ENCODE results near the gene RINT1.

The RINT1 gene

DNA sequence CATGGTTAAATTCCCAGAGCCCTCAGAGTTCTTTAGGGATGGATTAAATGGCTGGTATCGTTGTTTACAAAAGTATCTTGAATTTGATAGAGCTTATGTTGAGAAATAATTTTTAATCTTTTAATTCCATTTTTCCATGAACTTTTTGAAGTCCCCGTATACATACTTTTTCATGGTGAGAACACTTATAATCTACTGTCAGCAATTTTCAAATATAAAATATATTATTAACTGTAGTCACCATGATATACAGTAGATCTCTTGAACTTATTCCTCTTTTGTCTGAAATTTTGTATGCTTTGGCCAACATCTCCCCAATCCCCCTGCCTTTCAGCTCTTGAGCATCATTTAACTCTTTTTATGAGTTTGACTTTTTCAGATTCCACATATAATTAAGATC is 39.9 kb downstream of the RINT1 start:
- TF ChIP-seq, protein P1, sequence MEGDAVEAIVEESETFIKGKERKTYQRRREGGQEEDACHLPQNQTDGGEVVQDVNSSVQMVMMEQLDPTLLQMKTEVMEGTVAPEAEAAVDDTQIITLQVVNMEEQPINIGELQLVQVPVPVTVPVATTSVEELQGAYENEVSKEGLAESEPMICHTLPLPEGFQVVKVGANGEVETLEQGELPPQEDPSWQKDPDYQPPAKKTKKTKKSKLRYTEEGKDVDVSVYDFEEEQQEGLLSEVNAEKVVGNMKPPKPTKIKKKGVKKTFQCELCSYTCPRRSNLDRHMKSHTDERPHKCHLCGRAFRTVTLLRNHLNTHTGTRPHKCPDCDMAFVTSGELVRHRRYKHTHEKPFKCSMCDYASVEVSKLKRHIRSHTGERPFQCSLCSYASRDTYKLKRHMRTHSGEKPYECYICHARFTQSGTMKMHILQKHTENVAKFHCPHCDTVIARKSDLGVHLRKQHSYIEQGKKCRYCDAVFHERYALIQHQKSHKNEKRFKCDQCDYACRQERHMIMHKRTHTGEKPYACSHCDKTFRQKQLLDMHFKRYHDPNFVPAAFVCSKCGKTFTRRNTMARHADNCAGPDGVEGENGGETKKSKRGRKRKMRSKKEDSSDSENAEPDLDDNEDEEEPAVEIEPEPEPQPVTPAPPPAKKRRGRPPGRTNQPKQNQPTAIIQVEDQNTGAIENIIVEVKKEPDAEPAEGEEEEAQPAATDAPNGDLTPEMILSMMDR (IDR thresholded peaks at IDR 0.05; ENCODE audit: borderline replicate concordance, control extremely low read depth, extremely low read depth, insufficient read depth, missing control alignments), result no peak
- no peak for DNase-seq (ENCODE audit: low spot score)
- in situ Hi-C loops (cut with MboI; ENCODE audit: low sequenced_read_pairs, unreplicated experiment), result no loop called here

DNA sequence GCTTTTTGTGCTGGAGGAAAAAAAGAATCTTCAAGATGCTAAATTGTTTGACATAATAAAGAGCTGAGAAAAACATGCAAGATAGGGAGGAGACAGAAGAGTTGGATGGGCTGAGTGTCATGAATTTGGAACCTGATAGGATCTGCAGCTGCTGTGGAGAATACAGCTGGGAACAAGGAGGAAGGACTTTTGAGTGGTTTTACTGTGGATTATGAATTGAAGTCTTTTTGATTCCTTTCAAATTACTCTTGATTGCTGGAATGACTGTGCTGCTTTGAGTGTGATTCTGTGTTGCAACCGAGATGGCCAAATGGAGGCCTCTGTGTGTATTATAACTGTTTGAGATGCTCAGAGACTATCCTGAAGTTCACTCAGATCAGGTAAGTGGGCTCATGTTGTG is 45.2 kb downstream of the RINT1 start:
- TF ChIP-seq, protein P1 (IDR thresholded peaks at IDR 0.05; ENCODE audit: borderline replicate concordance, control extremely low read depth, extremely low read depth, insufficient read depth, missing control alignments), result no peak
- no peak for DNase-seq (ENCODE audit: low spot score)
- in situ Hi-C loops (cut with MboI; ENCODE audit: low sequenced_read_pairs, unreplicated experiment), result no loop called here

DNA sequence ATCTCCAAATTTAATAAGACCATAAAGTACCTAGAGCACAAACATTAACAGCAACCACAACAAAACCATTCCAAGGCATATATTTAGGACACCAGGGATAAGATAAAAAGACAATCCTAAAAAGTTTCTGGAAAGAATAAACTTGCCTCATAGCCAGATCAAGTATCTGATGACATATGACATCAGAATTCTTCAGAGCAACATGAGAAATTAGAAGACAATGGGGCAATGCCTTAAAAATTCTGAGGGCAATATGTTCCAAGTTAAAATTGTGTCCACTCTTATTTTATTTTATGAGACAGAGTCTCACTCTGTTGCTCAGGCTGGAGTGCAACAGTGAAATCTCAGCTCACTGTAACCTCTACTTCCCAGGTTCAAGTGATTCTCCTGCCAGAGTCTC is 46.5 kb downstream of the RINT1 start:
- TF ChIP-seq, protein P1 (IDR thresholded peaks at IDR 0.05; ENCODE audit: borderline replicate concordance, control extremely low read depth, extremely low read depth, insufficient read depth, missing control alignments), result no peak

DNA sequence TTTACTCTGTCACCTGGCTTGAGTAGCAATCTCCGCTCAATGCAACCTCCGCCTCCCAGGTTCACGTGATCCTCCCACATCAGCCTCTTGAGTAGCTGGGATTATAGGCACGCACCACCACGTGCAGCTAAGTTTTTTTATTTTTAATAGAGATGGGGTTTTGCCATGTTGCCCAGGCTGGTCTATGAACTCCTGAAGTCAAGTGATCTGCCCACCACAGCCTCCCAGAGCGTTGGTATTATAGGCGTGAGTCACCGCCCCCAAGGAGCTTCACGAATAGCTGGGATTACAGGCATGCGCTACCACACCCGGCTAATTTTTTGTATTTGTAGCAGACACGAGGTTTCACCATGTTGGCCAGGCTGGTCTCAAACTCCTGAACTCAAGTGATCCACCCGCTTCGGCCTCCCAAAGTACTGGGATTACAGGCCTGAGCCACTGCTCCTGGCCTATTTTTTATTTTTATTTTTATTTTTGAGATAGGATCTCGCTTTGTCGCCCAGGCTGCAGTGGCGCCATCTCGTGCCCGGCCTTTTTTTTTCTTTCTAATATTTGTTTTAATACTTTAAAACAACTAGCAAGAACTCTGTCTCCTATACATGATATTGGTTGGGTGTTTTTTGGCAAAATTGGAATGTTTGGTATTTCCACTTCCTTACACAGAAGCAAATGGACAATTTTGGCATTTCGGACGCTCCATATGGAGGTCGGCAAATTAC is 48.2 kb downstream of the RINT1 start:
- in situ Hi-C loops (cut with MboI; ENCODE audit: low sequenced_read_pairs, unreplicated experiment), result no loop called here
- TF ChIP-seq, protein P1 (IDR thresholded peaks at IDR 0.05; ENCODE audit: borderline replicate concordance, control extremely low read depth, extremely low read depth, insufficient read depth, missing control alignments), result no peak
- no peak for DNase-seq (ENCODE audit: low spot score)

More for the DNA sequence above, 46.5 kb downstream of the RINT1 start:
- in situ Hi-C loops (cut with MboI; ENCODE audit: low sequenced_read_pairs, unreplicated experiment), result no loop called here
- DNase-seq (ENCODE audit: low spot score), result no peak

DNA sequence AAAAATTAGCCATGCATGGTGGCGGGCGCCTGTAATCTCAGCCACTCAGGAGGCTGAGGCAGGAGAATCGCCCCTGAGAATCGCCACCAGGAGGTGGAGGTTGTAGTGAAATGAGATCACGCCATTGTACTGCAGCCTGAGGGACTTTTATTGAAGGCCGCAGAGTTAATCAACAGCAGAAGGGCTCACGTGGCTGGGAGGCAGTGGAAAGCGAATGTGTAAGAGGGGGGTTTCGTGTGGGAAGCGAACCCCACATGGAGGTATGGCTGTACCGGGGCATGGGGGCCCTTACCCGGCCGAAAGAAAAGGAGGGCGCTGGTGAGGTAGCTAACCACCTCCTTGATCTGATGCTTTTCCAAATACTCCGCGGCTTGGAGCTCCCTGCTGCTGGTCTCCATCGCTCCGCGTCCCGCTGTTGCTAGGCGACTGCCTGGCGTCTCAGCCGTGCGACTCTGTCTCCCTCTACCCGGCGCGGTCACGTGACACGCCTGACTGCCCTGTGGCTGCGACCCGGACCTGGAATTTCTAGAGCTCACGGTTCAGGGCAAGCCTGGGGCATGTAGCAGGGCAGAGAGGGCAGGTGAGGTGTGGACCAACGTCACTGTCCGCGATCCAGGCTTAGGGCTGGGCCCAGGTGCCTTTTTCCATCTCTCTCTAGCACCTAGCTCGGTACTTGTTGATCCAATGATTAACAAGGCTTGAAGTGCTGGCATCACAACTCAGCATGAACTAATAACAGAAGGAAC is 49.2 kb downstream of the RINT1 start, which contains the start of gene EFCAB10:
EFCAB10 (minus strand) TSS at position 428 of the 746 bp plus-strand sequence; CDS start at position 398, 30 bp downstream.
- DNase-seq (ENCODE audit: low spot score), result peak; percentile 71
- in situ Hi-C loops (cut with MboI; ENCODE audit: low sequenced_read_pairs, unreplicated experiment), result no loop called here
- TF ChIP-seq, protein P1 (IDR thresholded peaks at IDR 0.05; ENCODE audit: borderline replicate concordance, control extremely low read depth, extremely low read depth, insufficient read depth, missing control alignments), result no peak

DNA sequence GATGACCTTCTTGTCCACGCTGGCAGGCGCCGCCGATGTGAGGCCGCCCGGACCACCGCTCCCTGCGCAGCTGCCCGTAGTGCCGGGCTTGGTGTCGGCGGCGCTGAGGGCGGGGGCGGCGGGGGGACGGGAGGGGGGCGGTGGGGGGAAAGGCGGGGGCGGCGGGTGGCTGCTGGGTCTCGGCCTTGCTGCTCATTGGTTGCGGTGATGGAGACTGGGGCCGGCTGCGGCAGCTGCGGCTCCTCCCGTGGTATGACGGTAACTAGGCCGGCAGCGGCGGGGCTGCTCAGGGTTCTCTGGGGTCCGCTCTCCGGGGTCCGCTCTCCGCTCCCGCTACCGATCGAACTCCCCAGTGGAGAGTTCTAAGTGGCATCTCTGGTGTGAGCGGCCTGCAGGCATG is 51.1 kb downstream of the RINT1 start:
- no peak for DNase-seq (ENCODE audit: low spot score)
- TF ChIP-seq, protein P1 (IDR thresholded peaks at IDR 0.05; ENCODE audit: borderline replicate concordance, control extremely low read depth, extremely low read depth, insufficient read depth, missing control alignments), result no peak
- in situ Hi-C loops (cut with MboI; ENCODE audit: low sequenced_read_pairs, unreplicated experiment), result no loop called here
